AG09319 (cell line): ENCODE data around the gene CDH22.

Experiments used
- DNase-seq: peaks from one replicate; pipeline ENCODE4 v3.0.0-alpha.2; 2010; ENCODE audit warnings: low read depth; ENCODE audit errors: extremely low read depth
- TF ChIP-seq, protein P1 (sequence below): IDR thresholded peaks from 2 replicates; pipeline ENCODE4 v1.5.1; 2011; ENCODE audit warnings: low read depth, mild to moderate bottlenecking, inconsistent platforms, low read length, moderate library complexity

The CDH22 gene

GRCh38 chr20:46342451-46343347, 34.4 kb upstream of the CDH22 start:
- TF ChIP-seq, protein P1, sequence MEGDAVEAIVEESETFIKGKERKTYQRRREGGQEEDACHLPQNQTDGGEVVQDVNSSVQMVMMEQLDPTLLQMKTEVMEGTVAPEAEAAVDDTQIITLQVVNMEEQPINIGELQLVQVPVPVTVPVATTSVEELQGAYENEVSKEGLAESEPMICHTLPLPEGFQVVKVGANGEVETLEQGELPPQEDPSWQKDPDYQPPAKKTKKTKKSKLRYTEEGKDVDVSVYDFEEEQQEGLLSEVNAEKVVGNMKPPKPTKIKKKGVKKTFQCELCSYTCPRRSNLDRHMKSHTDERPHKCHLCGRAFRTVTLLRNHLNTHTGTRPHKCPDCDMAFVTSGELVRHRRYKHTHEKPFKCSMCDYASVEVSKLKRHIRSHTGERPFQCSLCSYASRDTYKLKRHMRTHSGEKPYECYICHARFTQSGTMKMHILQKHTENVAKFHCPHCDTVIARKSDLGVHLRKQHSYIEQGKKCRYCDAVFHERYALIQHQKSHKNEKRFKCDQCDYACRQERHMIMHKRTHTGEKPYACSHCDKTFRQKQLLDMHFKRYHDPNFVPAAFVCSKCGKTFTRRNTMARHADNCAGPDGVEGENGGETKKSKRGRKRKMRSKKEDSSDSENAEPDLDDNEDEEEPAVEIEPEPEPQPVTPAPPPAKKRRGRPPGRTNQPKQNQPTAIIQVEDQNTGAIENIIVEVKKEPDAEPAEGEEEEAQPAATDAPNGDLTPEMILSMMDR, result no peak
- no peak for DNase-seq

DNA sequence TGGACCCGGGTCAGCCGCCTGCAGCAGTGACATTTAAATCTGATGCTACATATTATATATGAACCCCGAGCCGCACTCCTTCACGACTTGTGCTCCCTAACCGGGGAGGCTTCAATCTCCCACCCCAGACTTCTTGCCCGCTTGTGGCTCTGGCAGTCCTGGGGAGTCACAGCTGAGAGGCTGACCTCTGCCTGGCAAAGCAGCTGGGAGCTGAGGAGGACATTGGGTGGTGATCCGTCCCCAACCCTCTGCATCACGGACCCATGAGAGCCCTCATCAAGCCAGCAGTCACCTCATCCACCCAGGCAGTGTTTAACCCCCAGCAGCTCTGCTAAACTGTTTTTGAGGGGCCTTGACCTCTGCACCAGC, 33.7 kb upstream of the CDH22 start:
- TF ChIP-seq, protein P1, result no peak
- no peak for DNase-seq

DNA sequence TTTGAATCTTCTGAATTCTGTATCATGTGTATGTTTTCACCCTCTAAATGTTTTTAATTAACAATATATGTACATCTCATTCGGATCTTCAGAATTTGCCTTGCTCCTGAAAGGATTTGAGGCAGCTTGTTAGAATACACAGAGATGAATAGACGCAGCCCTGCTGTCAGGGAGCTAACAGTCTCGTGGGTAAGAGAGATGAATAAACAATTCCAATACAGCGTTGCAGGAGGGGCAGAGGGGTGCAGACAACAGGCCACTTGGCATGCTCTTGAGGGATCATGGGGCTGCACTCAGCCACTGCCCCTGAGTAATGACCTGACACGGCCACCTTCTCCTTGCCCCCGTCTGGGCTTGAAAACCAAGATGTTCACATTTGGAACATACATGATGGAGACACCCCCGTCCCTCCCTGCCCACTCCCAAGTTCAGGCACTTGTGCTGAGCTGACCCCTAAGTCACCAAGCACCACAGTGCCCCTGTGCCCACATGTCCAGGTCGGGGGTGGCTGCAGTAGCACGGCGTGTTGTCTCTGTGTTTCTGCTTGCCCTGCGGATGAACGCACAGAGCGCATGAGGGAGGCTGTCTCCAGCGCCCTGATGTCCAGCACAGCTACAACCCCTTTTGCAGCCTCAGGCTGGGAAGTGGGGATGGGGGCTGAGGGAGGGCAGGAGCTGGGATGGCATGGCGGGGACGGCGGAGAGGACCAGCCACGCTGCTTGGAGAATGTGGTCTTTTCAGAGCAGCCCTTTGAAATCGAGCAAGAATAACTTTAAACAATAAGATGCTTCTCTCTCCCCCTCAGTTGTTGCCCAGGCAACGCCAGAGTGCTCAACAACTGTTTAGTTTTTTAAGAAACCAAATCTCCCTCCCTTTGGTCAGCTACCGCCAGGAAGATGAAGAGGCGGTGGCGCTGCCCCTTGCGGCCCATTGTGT, 33.0 kb upstream of the CDH22 start:
- TF ChIP-seq, protein P1, result no peak
- DNase-seq, result no peak

GRCh38 chr20:46339037-46339436, 30.7 kb upstream of the CDH22 start:
- TF ChIP-seq, protein P1, result no peak
- DNase-seq, result no peak

DNA sequence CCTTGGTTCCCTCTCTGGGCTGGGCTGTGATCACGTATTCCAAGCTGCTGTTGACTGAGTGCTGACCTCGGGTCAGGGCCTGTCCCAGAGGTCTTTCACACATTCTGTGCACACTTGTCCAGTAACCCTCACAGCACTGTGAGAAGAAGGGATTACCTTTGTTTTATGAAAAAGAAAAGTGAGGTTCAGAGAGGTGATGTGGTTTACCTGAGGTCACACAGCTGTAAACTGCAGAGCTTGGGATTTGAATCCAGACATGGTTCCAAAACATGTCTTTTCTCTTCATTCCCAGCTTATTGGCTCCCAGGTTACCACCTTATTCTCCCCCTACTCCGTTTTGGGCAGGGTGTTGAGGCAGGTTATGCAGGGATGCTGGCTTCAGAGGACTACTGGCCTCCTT, 28.4 kb upstream of the CDH22 start:
- DNase-seq, result no peak
- TF ChIP-seq, protein P1, result no peak

DNA sequence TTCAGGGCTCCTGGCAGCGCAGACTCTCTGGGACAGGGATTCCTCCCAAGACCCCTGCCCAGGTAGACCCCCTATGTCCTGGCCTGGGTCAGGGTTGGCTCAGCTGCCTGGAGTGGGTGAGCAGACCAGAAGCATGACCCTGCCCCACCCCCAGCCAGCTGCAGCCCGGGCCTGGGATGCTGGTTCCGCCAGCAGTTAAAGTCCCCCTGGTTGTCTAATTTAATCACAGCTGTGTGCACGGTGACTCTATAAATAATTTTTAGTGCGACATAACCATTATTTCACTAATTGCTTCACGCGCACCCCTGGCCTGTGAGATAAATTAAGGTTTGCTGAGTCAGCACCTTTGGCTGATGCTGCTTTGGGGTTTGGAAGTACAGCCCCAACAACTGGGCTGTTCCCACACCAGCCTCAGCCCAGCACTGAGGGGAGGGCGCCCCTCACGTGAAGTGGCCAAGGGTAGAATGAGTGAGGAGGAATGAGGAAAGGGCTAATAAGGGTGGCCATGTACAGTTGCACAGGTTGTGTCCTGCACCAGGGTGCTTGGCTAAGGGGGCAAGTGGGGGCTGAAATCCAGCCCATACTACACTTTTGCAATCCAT, 26.1 kb upstream of the CDH22 start:
- DNase-seq, result no peak
- TF ChIP-seq, protein P1, result no peak
